NCI-H226 (cell line): ENCODE data around the gene TSSK3.
A peak's percentile ranks its signal among the peaks of the same experiment; 100 is the strongest.
"Not testable (repeated sequence)": the region's sequence is repeated elsewhere in the genome, so short reads cannot be mapped to it uniquely, and the experiment has no call there.

Experiments
- DNase-seq: peaks from one replicate; pipeline ENCODE4 v3.0.0-alpha.2; 2015

TSSK3 gene

GRCh38 chr1:32339363-32339978 is 22.9 kb upstream of the TSSK3 start:
- DNase-seq: peak; percentile 60

GRCh38 chr1:32341186-32341757 is 21.1 kb upstream of the TSSK3 start:
- DNase-seq: no peak

DNA sequence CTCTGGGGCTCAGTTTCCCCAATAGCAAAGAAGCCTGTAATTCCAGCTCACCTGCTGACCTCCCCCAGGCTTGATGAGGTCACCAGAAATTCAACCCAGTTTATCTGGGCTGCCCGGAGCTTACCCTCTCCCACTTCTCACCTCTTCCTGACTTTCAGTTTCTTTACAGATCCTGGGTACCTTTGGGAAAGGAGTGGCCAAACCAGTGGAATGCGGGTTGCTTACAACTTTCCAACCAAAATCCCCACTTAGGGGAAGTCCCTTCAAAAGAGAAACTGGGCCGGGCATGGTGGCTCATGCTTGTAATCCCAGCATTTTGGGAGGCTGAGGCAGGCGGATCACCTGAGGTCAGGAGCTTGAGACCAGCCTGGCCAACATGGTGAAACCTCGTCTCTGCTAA is 20.4 kb upstream of the TSSK3 start:
- peak; percentile 77 for DNase-seq

GRCh38 chr1:32342704-32343103 is 19.6 kb upstream of the TSSK3 start:
- DNase-seq: no peak

DNA sequence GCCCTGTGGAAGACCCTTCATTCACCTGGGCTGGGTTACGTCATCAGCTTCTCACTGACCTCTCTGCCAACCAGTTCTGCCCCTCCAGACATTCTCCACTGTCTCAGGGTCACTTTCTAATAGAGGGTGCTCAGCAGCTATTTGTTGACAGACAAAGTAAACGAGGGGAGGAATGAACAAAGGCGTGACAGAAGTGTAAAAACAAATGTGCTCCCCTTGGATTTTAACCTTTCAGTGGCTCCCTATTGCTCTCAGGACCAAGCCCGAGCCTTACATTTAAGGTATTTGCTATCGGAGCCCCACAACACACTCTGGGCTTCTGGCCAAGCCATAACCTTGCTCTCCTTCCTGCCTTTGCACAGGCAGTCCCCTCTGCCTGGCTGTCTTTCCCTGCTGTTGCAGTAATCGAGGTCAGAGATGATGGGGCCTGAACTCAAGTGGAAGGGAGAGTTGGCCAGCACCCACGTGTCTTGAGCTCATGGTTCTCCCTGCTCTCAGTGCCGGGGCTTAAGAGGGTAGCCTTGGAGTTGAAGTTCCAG is 17.0 kb upstream of the TSSK3 start:
- DNase-seq: peak; percentile 60

- DNase-seq: no peak
These were observed 15.7 kb upstream of the TSSK3 start for GRCh38 chr1:32346532-32347157.

DNA sequence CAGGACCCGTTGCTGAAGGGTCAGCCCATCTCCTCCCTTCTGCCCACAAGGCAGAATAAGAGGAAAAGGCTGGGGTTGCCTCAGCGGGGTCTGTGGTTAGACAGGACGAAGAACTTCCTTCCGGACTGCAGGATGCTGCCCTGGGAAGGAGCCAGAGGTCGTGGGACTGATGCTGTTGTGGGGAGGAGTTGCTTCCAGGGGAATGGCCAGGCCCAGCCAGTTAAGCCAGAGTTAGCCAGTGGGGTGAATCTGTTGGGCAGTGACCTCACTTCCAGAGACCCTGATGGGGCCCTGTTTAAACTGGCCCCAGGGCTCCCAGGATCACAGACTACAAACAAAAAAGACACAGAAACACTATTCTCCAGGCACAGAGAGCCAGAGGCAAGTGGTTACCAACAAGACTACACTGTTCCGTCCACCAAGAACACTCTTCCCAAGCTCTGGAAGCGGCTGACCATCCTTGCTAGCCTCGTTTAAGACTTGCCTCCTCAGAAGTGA is 13.1 kb upstream of the TSSK3 start:
- peak; percentile 62 for DNase-seq

DNA sequence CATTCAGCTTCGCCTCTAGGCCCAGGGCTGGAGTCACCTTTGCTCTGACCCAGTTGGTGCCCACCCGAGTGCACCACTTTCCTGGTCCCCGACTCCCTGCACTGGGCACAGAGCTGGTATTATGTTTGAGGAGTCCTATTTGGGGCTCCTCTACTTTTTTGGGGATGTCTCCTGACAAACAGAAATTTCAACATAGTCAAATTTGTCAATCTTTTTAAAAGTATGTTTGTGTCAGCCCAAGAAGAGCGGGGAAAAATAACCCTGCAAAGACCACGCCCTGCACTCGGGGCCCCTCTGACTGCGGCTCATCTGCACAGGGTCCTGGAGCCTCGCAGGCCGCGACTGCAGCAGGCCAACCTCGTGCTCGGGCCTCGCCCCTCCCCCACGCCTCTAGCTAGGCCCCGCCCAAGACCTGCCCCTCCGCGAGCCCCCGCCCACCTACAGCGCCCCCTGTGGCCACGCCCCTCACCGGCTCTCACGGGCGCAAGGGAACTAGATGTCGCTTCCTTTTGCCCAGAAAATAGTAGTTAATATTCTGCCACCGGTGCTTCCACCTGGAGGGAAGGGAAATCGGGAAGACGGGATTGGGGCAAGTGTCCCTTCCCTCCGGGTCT is 11.4 kb upstream of the TSSK3 start:
- no peak for DNase-seq

- DNase-seq: peak; percentile 81
These were observed 10.7 kb upstream of the TSSK3 start for GRCh38 chr1:32351399-32352238.

DNA sequence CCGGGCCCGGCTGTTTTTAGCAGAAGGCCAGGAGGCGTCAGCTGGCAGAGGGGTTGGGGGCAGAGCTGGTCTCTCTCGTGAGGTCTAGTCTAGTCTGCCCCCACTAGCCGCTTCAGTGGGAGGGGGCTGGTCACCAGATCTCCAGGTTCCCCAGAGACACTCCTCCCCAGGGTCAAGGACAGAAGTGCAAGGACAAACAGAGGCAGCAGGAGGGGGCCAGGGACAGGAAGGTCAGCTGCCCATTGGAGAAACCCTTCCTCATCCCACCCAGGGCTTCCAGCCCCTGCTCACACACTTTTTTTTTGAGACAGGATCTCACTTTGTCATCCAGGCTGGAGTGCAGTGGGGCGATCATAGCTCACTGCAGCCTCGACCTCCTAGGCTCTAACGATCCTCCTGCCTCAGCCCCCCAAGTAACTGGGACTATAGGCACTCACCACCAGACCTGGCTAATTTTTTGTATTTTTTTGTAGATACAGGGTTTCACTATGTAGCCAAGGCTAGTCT is 10.0 kb upstream of the TSSK3 start:
- DNase-seq: no peak

DNA sequence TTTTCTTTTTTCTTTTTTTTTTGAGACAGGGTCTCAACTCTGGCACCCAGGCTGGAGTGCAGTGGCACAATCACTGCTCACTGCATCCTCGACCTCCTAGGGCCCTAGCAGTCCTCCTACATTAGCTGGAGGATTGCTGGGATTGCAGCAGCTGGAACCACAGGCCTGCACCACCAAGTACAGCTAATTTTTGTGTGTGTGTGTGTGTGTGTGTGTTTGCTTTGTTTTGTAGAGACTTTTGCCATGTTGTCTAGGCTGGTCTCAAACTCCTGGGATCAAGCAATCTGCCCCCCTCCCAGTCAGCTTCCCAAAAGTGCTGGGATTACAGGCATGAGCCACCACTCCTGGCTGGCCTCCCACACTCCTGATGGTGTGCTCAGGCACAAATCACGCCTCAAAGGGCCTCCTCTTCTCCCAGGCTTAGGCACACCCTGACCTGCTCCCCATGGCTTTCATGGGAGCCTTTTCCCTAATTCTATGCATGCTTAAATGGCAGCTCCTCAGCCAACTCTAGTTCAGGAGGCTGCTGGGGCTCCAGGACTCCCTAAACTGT is 9.4 kb upstream of the TSSK3 start:
- no peak for DNase-seq

- no peak for DNase-seq
These were observed 8.9 kb upstream of the TSSK3 start for GRCh38 chr1:32353431-32353830.

GRCh38 chr1:32353886-32354570 is 8.3 kb upstream of the TSSK3 start:
- peak; percentile 70 for DNase-seq

DNA sequence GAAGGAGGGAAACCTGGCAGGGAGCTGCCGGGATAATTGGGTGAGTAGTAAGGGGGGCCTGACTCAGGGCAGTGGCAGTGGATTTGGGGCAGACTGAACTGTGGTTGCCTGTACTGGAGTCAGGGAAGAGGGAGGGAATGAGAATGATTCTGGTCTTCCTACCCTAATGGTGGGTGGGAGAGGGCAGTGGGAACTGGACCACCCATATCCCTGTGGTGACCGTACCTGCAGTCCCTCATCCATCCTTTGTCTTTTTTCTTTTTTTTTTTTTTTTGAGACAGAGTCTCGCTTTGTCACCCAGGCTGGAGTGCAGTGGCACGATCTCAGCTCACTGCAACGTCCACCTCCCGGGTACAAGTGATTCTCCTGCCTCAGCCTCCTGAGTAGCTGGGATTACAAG is 6.6 kb upstream of the TSSK3 start:
- DNase-seq: not testable (repeated sequence)

- no peak for DNase-seq
These were observed 5.9 kb upstream of the TSSK3 start for GRCh38 chr1:32356478-32356877.

GRCh38 chr1:32357614-32358013 is 4.7 kb upstream of the TSSK3 start:
- DNase-seq: no peak

GRCh38 chr1:32358435-32358834 is 3.9 kb upstream of the TSSK3 start:
- no peak for DNase-seq

- no peak for DNase-seq
These were observed 1.0 kb upstream of the TSSK3 start for GRCh38 chr1:32361308-32361673.

DNA sequence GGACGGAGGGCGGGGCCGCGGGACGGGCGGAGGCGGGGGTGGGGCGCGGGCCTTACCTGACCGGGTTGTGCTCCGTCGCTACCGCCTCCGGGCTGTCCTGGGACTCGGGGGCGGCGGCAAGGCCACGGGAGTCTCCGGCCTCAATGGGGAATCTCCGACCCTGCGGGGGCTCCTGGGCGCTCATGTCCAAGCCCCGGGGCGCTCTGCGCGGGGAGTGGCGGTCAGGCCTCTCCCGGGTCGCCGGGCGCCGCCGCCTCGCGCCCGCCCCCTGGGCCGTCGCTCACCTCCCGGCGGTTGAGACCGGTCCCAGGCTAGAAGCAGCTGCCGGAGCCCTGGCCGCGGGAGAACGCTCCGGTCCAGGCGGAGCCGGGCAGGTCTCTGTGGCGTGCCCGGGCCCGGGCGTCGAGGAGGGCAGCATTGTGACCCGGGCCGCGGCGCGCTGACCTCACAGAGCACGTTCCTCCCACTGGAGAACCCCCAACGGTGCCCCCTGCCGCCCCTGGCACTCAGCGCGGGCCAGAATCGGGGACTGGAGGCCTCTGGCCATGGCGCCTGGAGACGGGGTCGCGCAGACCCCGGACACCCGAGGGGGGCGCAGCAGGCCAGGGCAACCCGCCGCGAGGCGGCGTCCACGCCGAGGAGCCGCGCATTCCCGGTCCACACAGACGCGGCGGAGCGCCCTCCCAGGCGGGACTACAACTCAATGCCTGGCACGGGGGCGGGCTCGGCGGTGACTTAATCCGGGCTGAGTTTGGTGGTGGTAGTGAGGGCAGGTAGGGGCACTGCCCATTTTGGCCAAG is 465 bp upstream of the TSSK3 start:
- DNase-seq: no peak

GRCh38 chr1:32363713-32364112 is 1.4 kb downstream of the TSSK3 start:
- no peak for DNase-seq

DNA sequence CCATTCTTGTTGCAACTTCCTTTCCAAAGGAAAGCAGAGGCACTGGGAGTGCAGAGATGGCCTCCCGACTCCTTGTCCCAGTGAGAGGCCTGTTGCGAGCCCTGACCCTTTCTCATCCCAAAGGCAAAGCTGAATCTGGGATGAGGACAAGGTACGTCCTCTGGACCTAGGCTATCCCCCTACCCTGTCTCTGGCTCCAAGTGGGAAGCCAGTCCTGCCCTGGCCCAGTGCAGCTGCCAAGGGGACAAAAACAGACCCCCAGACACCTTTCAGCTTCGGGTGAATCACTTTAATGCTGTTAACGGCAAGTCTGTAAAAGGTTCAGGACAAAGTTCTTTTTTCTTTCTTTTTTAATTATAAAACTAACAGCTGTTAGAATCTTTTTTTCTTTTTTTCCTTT is 2.5 kb downstream of the TSSK3 start:
- no peak for DNase-seq
